Keratinocyte (primary cell): Measurements from ENCODE around the gene CLBA1.

Experiments
- CTCF ChIP-seq, 3 experiments: IDR thresholded peaks in 1 of 3; conservative IDR thresholded peaks in 1 of 3; optimal IDR thresholded peaks in 1 of 3; 2 replicates in 2 of 3; 3 replicates in 1 of 3; pipeline versions ENCODE3 to v1.5.1; 2011; ENCODE audit warnings: low read length in 3 of 3, mild to moderate bottlenecking in 3 of 3, moderate library complexity in 2 of 3, control low read depth in 1 of 3, inconsistent platforms in 1 of 3; ENCODE audit not compliant: insufficient read depth in 2 of 3; ENCODE audit errors: extremely low read depth in 1 of 3
- EZH2 ChIP-seq: IDR thresholded peaks from one replicate; pipeline ENCODE4 v1.6.1; 2012; ENCODE audit warnings: inconsistent platforms, mild to moderate bottlenecking, low read length, moderate library complexity

- TF ChIP-seq EZH2 (no peak), CTCF (optimal IDR thresholded peaks at IDR 0.05 in 1 of 3, IDR thresholded peaks at IDR 0.05 in 1 of 3, conservative IDR thresholded peaks at IDR 0.05 in 1 of 3; ENCODE audit: extremely low read depth in 1 of 3, insufficient read depth in 2 of 3, low read length in 3 of 3) (no peak)
Observed at GRCh38 chr14:104993808-104994591, 8.4 kb downstream of the CLBA1 start.
